ENCODE data around the gene KANK3.

KANK3 gene

DNA sequence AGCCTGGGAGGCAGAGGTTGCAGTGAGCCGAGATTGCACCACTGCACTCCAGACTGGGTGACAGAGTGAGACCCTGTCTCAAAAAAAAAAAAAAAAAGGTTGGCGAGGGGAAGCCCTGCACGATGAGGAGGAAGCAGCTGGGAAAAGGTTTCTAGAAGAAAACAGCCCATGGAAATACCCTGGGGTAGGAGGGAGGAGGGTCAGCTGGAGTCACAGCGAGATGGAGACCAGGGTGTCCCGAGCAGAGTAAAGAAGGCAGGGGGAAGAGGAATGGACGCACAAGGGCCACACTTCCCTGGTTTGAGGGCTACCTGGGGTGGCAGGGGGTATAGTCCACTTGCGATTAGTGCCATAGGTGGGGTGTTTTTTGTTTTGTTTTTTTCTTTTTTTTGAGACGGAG lies 6.4 kb downstream of the KANK3 start:
- Histone ChIP-seq H3K9ac (0 out of 22 replicates have a peak overlapping the region, but pooled peaks of 1 of the 11 experiments have one; percentile 36), H3K27ac (peak overlapping the region in 1 of 11 experiments; percentile 30; a peak in 1 of 22 replicates), H4K20me1 (peaks cover 0 to 36% (median 8%) of the 10 kb centered on the region in 11 experiments; a peak in 10 of 22 replicates), H3K27me3 (peaks cover 31 to 53% (median 38%) of the 10 kb centered on the region in 11 experiments), H3K4me2 (peak overlapping the region in 10 of 11 experiments; percentile 88 to 99 (median 95); a peak in 19 of 22 replicates), H3K4me1 (peaks cover 33 to 57% (median 48%) of the 10 kb centered on the region in 10 experiments), H3K4me3 (no peak overlapping the region), H3K36me3 (no peaks in the 10 kb centered on the region), H3K9me3 (replicated peaks in 1 of 11) (no peaks in the 10 kb centered on the region)
- TF ChIP-seq Cebpa-rat (IDR thresholded peaks at IDR 0.05) = no peak

- Histone ChIP-seq H3K4me3 (peak overlapping the region in 4 of 10 experiments; percentile 61 to 68 (median 64); a peak in 8 of 20 replicates), H3K4me2 (peak overlapping the region; percentile 82 to 99 (median 94)), H3K27ac (peak overlapping the region in 1 of 11 experiments; percentile 49; a peak in 3 of 22 replicates)
Measured at GRCh38 chr19:8336072-8336569, 6.9 kb downstream of the KANK3 start.

DNA sequence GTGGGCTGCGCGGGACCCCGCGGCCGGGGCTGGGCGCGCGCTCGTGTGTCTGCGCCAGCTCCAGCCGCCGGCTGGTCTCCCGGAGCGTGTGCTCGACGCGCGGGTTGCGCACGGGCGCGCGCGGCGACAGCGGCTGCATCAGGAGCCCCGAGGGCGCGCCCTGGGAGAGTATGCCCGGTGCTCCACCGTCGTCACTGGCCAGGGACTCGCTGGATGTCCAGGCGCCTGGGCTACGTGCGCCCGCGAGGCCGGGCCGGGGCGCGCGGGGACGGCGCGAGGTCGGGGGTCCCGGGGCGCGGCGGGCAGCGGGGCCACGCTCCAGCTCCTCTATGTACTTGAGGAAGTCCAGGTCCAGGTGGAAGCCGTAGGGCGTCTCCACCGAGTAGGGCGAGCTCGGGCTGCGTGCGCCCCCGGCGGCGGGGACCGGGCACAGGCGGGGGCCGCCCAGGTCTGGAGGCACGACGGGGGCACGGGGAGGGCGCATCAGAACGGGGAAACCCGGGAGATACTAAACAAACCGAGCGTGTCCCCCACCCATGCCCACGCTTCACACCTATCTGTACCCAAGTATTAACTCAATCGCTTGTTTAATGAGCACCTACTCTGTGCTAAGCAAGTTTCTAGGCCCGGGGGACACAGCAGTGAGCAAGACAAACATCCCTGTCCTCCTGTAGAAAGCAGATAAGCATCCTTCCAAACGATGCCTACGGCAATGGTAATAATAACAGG lies 7.6 kb downstream of the KANK3 start:
- Histone ChIP-seq H3K4me3 (peak overlapping the region; percentile 55 to 68 (median 65)), H3K4me1 (peaks cover 28 to 46% (median 40%) of the 10 kb centered on the region in 10 experiments), H3K9ac (peak overlapping the region in 10 of 11 experiments; percentile 42 to 79 (median 64); a peak in 20 of 22 replicates), H3K27me3 (peaks cover 31 to 44% (median 38%) of the 10 kb centered on the region in 11 experiments), H3K4me2 (peak overlapping the region; percentile 82 to 99 (median 94)), H4K20me1 (peaks cover 0 to 32% (median 8%) of the 10 kb centered on the region in 11 experiments; a peak in 10 of 22 replicates), H3K27ac (peak overlapping the region in 7 of 11 experiments; percentile 39 to 57 (median 49); a peak in 11 of 22 replicates), H3K9me3 (replicated peaks in 1 of 11) (no peaks in the 10 kb centered on the region), H3K36me3 (no peaks in the 10 kb centered on the region)
- TF ChIP-seq Cebpa-rat (IDR thresholded peaks at IDR 0.05) = no peak

More at GRCh38 chr19:8336072-8336569, 6.9 kb downstream of the KANK3 start:
- Histone ChIP-seq H3K9me3 (replicated peaks in 1 of 11) (no peaks in the 10 kb centered on the region), H3K36me3 (no peaks in the 10 kb centered on the region), H4K20me1 (peaks cover 0 to 36% (median 8%) of the 10 kb centered on the region in 11 experiments; a peak in 10 of 22 replicates), H3K9ac (peak overlapping the region in 2 of 11 experiments; percentile 11 to 73; a peak in 2 of 22 replicates), H3K27me3 (peaks cover 31 to 48% (median 38%) of the 10 kb centered on the region in 11 experiments), H3K4me1 (peaks cover 33 to 52% (median 46%) of the 10 kb centered on the region in 10 experiments)
- TF ChIP-seq Cebpa-rat (IDR thresholded peaks at IDR 0.05) = no peak

- Histone ChIP-seq H3K4me1 (peaks cover 26 to 42% (median 37%) of the 10 kb centered on the region in 10 experiments), H3K4me2 (peak overlapping the region; percentile 82 to 99 (median 94)), H4K20me1 (peaks cover 0 to 31% (median 8%) of the 10 kb centered on the region in 11 experiments; a peak in 10 of 22 replicates), H3K9me3 (replicated peaks in 1 of 11) (no peaks in the 10 kb centered on the region), H3K36me3 (no peaks in the 10 kb centered on the region), H3K9ac (peak overlapping the region in 10 of 11 experiments; percentile 42 to 79 (median 64); a peak in 20 of 22 replicates), H3K27me3 (peaks cover 31 to 44% (median 38%) of the 10 kb centered on the region in 11 experiments), H3K4me3 (peak overlapping the region; percentile 55 to 68 (median 65)), H3K27ac (peak overlapping the region in 7 of 11 experiments; percentile 39 to 57 (median 49); a peak in 10 of 22 replicates)
- no peak for TF ChIP-seq Cebpa-rat (IDR thresholded peaks at IDR 0.05)
Measured at GRCh38 chr19:8334458-8335342, 8.4 kb downstream of the KANK3 start.

- TF ChIP-seq Cebpa-rat (IDR thresholded peaks at IDR 0.05) = no peak
- Histone ChIP-seq H3K9ac (0 out of 22 replicates have a peak overlapping the region, but pooled peaks of 1 of the 11 experiments have one; percentile 68), H3K4me3 (peak overlapping the region in 1 of 10 experiments; percentile 67; a peak in 2 of 20 replicates), H3K9me3 (replicated peaks in 1 of 11) (no peaks in the 10 kb centered on the region), H3K4me1 (peaks cover 26 to 42% (median 37%) of the 10 kb centered on the region in 10 experiments), H3K36me3 (no peaks in the 10 kb centered on the region), H3K27ac (no peak overlapping the region), H4K20me1 (peaks cover 0 to 36% (median 8%) of the 10 kb centered on the region in 11 experiments; a peak in 10 of 22 replicates), H3K27me3 (peaks cover 31 to 44% (median 38%) of the 10 kb centered on the region in 11 experiments), H3K4me2 (peak overlapping the region in 8 of 11 experiments; percentile 88 to 99 (median 94); a peak in 12 of 22 replicates)
Measured at GRCh38 chr19:8333767-8334457, 9.2 kb downstream of the KANK3 start.

DNA sequence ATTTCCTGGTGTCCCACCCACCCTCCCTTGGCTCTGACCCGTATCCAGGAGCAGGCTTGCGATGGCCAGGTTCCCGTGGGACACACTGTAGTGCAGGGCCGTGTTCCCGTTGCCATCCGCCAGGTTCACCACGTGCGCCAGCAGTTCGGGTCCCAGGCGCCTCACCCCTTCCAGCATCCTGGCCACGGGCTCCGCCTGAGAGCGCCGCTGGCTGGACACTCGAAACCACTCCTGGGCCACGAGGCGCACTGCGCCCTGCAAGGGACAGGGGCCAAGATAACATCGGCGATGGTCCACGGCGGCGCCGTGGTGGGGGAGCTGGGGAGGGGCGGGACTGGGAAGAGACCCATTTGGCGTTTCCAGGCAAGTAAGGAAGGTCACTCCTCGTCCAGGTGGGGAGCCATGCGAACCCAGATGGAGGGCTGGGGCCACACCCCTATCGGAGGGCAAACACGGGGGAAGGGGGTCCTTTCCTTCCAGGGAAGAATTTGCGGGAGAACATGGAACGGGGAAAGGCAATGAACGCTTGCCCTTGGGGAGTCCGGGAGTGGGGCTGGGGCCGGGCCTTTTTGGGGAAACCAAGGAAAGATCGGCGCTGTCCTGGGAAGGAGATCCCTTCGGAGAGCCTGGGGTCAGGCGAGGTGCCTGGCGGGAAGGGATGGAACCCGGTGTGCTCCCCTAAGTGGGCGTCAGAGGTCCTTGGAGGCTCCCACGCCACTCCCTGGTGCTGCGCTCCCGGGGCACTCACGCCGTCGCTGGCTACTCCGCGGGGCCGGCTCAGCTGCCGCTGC lies 9.9 kb downstream of the KANK3 start:
- Histone ChIP-seq H3K4me2 (peak overlapping the region in 1 of 11 experiments; percentile 97; a peak in 1 of 22 replicates), H4K20me1 (peaks cover 0 to 36% (median 8%) of the 10 kb centered on the region in 11 experiments; a peak in 10 of 22 replicates), H3K4me3 (no peak overlapping the region), H3K9ac (no peak overlapping the region), H3K27ac (no peak overlapping the region), H3K9me3 (replicated peaks in 1 of 11) (no peaks in the 10 kb centered on the region), H3K4me1 (peaks cover 26 to 42% (median 37%) of the 10 kb centered on the region in 10 experiments), H3K27me3 (peaks cover 31 to 44% (median 38%) of the 10 kb centered on the region in 11 experiments), H3K36me3 (no peaks in the 10 kb centered on the region)
- no peak for TF ChIP-seq Cebpa-rat (IDR thresholded peaks at IDR 0.05)

- Histone ChIP-seq H3K9me3 (replicated peaks in 1 of 11) (peaks cover 0 to 8% (median 0%) of the 10 kb centered on the region in 11 experiments; a peak in 7 of 22 replicates), H4K20me1 (peaks cover 0 to 36% (median 8%) of the 10 kb centered on the region in 11 experiments; a peak in 10 of 22 replicates), H3K4me1 (peaks cover 13 to 23% (median 20%) of the 10 kb centered on the region in 10 experiments; a peak in 19 of 20 replicates), H3K27me3 (peaks cover 30 to 34% (median 32%) of the 10 kb centered on the region in 11 experiments), H3K9ac (no peak overlapping the region), H3K4me3 (no peak overlapping the region), H3K4me2 (no peak overlapping the region), H3K27ac (no peak overlapping the region), H3K36me3 (no peaks in the 10 kb centered on the region)
- TF ChIP-seq Cebpa-rat (IDR thresholded peaks at IDR 0.05) = no peak
Measured at GRCh38 chr19:8331263-8331845, 11.7 kb downstream of the KANK3 start.
